A673 (cell line): Measurements from ENCODE around the gene MOSMO. TPM values are rescaled to one million over a fixed set of nuclear protein-coding genes. Genes with fewer than 3 reads are reported as not detected.

Source experiments
- BruUV-seq: library from RNA; stranded (reverse); fragments of 400-500 nt; replicated peaks from 2 replicates; lab custom pipeline; 2021; lab: Mats Ljungman, UMichigan
- CTCF ChIA-PET: fragments of 300-600 bp; sonication (Branson Sonifier 250); formaldehyde crosslinking; loops from one replicate; lab custom pipeline; 2022; ENCODE audit warnings: antibody characterized with exemption; lab: Charles Lee
- POLR2A ChIA-PET: fragments of 300-600 bp; sonication (Branson Sonifier 250); formaldehyde crosslinking; loops from one replicate; lab custom pipeline; 2022; ENCODE audit warnings: antibody characterized with exemption; ENCODE audit not compliant: low non-redundant PET; lab: Charles Lee
- DNase-seq: peaks from one replicate; pipeline ENCODE4 v3.0.0-alpha.2; 2015; ENCODE audit warnings: low spot score
- H3K27ac ChIP-seq: fragments of 200-600 bp; sonication (generic); 2 replicates; pipeline ENCODE4 v1.5.1; 2016; ENCODE audit warnings: mixed run types, low read depth, mild to moderate bottlenecking, mixed read lengths, antibody characterized with exemption, low read length; ENCODE audit not compliant: poor library complexity, severe bottlenecking
- H3K27me3 ChIP-seq: fragments of 200-600 bp; sonication (generic); replicated peaks from 2 replicates; pipeline ENCODE4 v1.6.1; 2017; ENCODE audit warnings: mixed run types, low read depth, mild to moderate bottlenecking, mixed read lengths, antibody characterized with exemption, low read length; ENCODE audit not compliant: insufficient read depth, poor library complexity
- H3K36me3 ChIP-seq: fragments of 200-600 bp; sonication (generic); 2 replicates; pipeline ENCODE4 v1.6.1; 2016; ENCODE audit warnings: mixed run types, mild to moderate bottlenecking, mixed read lengths, antibody characterized with exemption, low read length; ENCODE audit not compliant: insufficient read depth, poor library complexity, severe bottlenecking
- H3K4me1 ChIP-seq: fragments of 200-600 bp; sonication (generic); 2 replicates; pipeline ENCODE4 v1.6.1; 2017; ENCODE audit warnings: mixed run types, mild to moderate bottlenecking, mixed read lengths, antibody characterized with exemption, low read length; ENCODE audit not compliant: insufficient read depth, poor library complexity, severe bottlenecking
- H3K4me3 ChIP-seq: fragments of 200-600 bp; sonication (generic); 2 replicates; pipeline ENCODE4 v1.5.1; 2016; ENCODE audit warnings: low read depth, mixed run types, mild to moderate bottlenecking, mixed read lengths, low read length; ENCODE audit not compliant: poor library complexity, severe bottlenecking
- H3K9me3 ChIP-seq: fragments of 200-600 bp; sonication (generic); 2 replicates; pipeline ENCODE4 v1.6.1; 2016; ENCODE audit warnings: mixed run types, low read depth, mild to moderate bottlenecking, mixed read lengths, antibody characterized with exemption, low read length; ENCODE audit not compliant: poor library complexity, severe bottlenecking
- CTCF ChIP-seq: fragments of 300-800, 200-600 bp; sonication (generic); conservative IDR thresholded peaks from 2 replicates; pipeline ENCODE4 v1.5.1; 2017; ENCODE audit warnings: low read depth, mild to moderate bottlenecking, antibody characterized with exemption, low read length, moderate library complexity, mixed read lengths
- EZH2 ChIP-seq: fragments of 200-600 bp; sonication (generic); IDR thresholded peaks from 2 replicates; pipeline ENCODE4 v1.6.1; 2017; ENCODE audit warnings: borderline replicate concordance, low read depth, mild to moderate bottlenecking, mixed read lengths, antibody characterized with exemption, low read length; ENCODE audit not compliant: poor library complexity, severe bottlenecking
- intact Hi-C: fragments of 100-400 bp; cut with micrococcal nuclease; formaldehyde crosslinking; loops from one replicate; pipeline ENCODE4 v1.10.0; 2022; ENCODE audit not compliant: unreplicated experiment
- total RNA-seq: library from RNA; stranded (reverse); gene quantifications from 2 replicates; pipeline ENCODE4 v1.2.3, GENCODE V29; 2021

MOSMO gene
- total RNA-seq, 1 experiment from 2014 or later: 14.6 TPM

- Histone ChIP-seq H3K27me3 (no peaks in the 10 kb centered on the region), H3K27ac (no peak overlapping the region), H3K36me3 (no peaks in the 10 kb centered on the region), H3K9me3 (no peaks in the 10 kb centered on the region), H3K4me3 (no peak overlapping the region), H3K4me1 (no peaks in the 10 kb centered on the region)
- no TSS peak for BruUV-seq
- intact Hi-C loops: no loop called here
- POLR2A ChIA-PET: no interaction called here
- no peak for DNase-seq
- CTCF ChIA-PET: no interaction called here
- TF ChIP-seq EZH2: no peak
- no peak for TF ChIP-seq CTCF
Observed at GRCh38 chr16:22014271-22014873, 6.5 kb downstream of the MOSMO start.

- intact Hi-C loops: no loop called here
- ChIA-PET POLR2A (no interaction called here), CTCF (interaction anchor here (1.3 kb wide), 1 partner anchor 171 kb away, joined by 3 read pairs; no protein-coding TSS in a partner anchor)
- TF ChIP-seq CTCF (no peak), EZH2 (no peak)
- Histone ChIP-seq H3K36me3 (no peaks in the 10 kb centered on the region), H3K4me3 (no peak overlapping the region), H3K27ac (no peak overlapping the region), H3K9me3 (no peaks in the 10 kb centered on the region), H3K27me3 (no peaks in the 10 kb centered on the region), H3K4me1 (no peaks in the 10 kb centered on the region)
- DNase-seq: no peak
- no TSS peak for BruUV-seq
Observed at GRCh38 chr16:22016927-22017326, 9.0 kb downstream of the MOSMO start.

GRCh38 chr16:22018559-22018958 is 10.6 kb downstream of the MOSMO start:
- no peak for DNase-seq
- no peaks in the 10 kb centered on the region for H3K4me1 ChIP-seq
- ChIA-PET CTCF (no interaction called here), POLR2A (no interaction called here)
- no TSS peak for BruUV-seq
- intact Hi-C loops: no loop called here
- TF ChIP-seq EZH2: no peak
- no peak for TF ChIP-seq CTCF
- H3K27ac ChIP-seq: no peak overlapping the region
- H3K27me3 ChIP-seq: no peaks in the 10 kb centered on the region
- H3K4me3 ChIP-seq: no peak overlapping the region
- H3K36me3 ChIP-seq: no peaks in the 10 kb centered on the region
- no peaks in the 10 kb centered on the region for H3K9me3 ChIP-seq
